GM12878 (cell line): Measurements from ENCODE around the gene HEXIM1. TPM values are rescaled to one million over a fixed set of nuclear protein-coding genes. Genes with fewer than 3 reads are reported as not detected.
A peak's percentile ranks its signal among the peaks of the same experiment; 100 is the strongest.

ENCODE experiments used
- ATAC-seq: fragments of 200-7000 bp; cut with Tn5 transposase; 3 replicates; pipeline ENCODE4 v1.9.1; 2020; ENCODE audit warnings: mild to moderate bottlenecking, moderate library complexity
- BruUV-seq: library from RNA; stranded (reverse); fragments of 400-500 nt; replicated peaks from 2 replicates; lab custom pipeline; 2021; lab: Mats Ljungman, UMichigan
- CTCF ChIA-PET: fragments of 300-600 bp; sonication (Branson Sonifier 250); formaldehyde crosslinking; extraction: SDS; loops from one replicate; lab custom pipeline; 2021; ENCODE audit warnings: inconsistent platforms; lab: Yijun Ruan, JAX
- POLR2A ChIA-PET: fragments of 350-600 bp; formaldehyde crosslinking; extraction: SDS; loops from one replicate; lab custom pipeline; 2021; ENCODE audit warnings: inconsistent platforms; lab: Charles Lee
- RAD21 ChIA-PET: fragments of 300-600 bp; sonication (Branson Sonifier 250); formaldehyde crosslinking; loops from one replicate; lab custom pipeline; 2023; ENCODE audit warnings: antibody characterized with exemption; ENCODE audit not compliant: unreplicated experiment; lab: Charles Lee
- SMC1A ChIA-PET: fragments of 300-600 bp; sonication (Branson Sonifier 250); formaldehyde crosslinking; loops from one replicate; lab custom pipeline; 2023; ENCODE audit not compliant: unreplicated experiment, uncharacterized antibody; lab: Charles Lee
- DNase-seq: peaks from one replicate; pipeline ENCODE4 v3.0.0-alpha.2; 2011; ENCODE audit warnings: low read depth, low spot score
- FAIRE-seq: peaks from 3 replicates; lab custom pipeline; 2011; peaks lifted over from hg19 to GRCh38; lab: Jason Lieb, UNC
- H2AFZ ChIP-seq: 2 replicates; pipeline ENCODE4 v1.6.0; 2011; ENCODE audit warnings: low read depth, low read length, control low read depth; ENCODE audit not compliant: control insufficient read depth
- H3K27ac ChIP-seq: 2 replicates; pipeline ENCODE4 v1.5.1; 2011; ENCODE audit warnings: control low read depth; ENCODE audit not compliant: control insufficient read depth, insufficient read depth
- H3K27me3 ChIP-seq, 2 experiments: replicated peaks in 1 of 2; 2 replicates each; pipeline versions ENCODE4 v1.6.0 to v1.6.1; 2011; ENCODE audit warnings: low read length in 1 of 2; ENCODE audit not compliant: control insufficient read depth in 2 of 2, insufficient read depth in 2 of 2
- H3K36me3 ChIP-seq, 2 experiments: 2 replicates each; pipeline ENCODE4 v1.5.1; 2011; ENCODE audit warnings: low read length in 1 of 2; ENCODE audit not compliant: control insufficient read depth in 2 of 2, insufficient read depth in 2 of 2
- H3K4me1 ChIP-seq: 2 replicates; pipeline ENCODE4 v1.6.1; 2011; ENCODE audit warnings: mild to moderate bottlenecking, low read length, moderate library complexity, mixed read lengths; ENCODE audit not compliant: control insufficient read depth, insufficient read depth
- H3K4me2 ChIP-seq: 2 replicates; pipeline ENCODE4 v1.6.0; 2011; ENCODE audit warnings: control low read depth; ENCODE audit not compliant: control insufficient read depth, insufficient read depth
- H3K4me3 ChIP-seq: fragments of 200-600 bp; sonication (generic); 2 replicates; pipeline ENCODE4 v1.5.1; 2016
- H3K79me2 ChIP-seq: 2 replicates; pipeline ENCODE4 v1.6.0; 2011; ENCODE audit warnings: low read length; ENCODE audit not compliant: control insufficient read depth, insufficient read depth
- H3K9ac ChIP-seq: 2 replicates; pipeline ENCODE4 v1.8.0; 2011; ENCODE audit warnings: low read length, control low read depth, mixed read lengths; ENCODE audit not compliant: control insufficient read depth, insufficient read depth
- H3K9me3 ChIP-seq: replicated peaks from 3 replicates; pipeline ENCODE4 v1.5.1; 2011; ENCODE audit warnings: mild to moderate bottlenecking, low read length; ENCODE audit not compliant: control insufficient read depth, insufficient read depth
- H4K20me1 ChIP-seq: 2 replicates; pipeline ENCODE4 v1.6.0; 2011; ENCODE audit not compliant: control insufficient read depth, insufficient read depth
- BACH1 ChIP-seq: fragments of 450-650 bp; IDR thresholded peaks from 2 replicates; pipeline ENCODE4 v1.6.1; 2017; ENCODE audit warnings: mild to moderate bottlenecking, borderline replicate concordance
- BCLAF1 ChIP-seq: fragments of 450-650 bp; IDR thresholded peaks from 2 replicates; pipeline ENCODE4 v1.6.1; 2017; ENCODE audit warnings: antibody characterized with exemption, mild to moderate bottlenecking, moderate library complexity
- CHD1 ChIP-seq: IDR thresholded peaks from 2 replicates; pipeline ENCODE4 v1.6.1; 2012; ENCODE audit warnings: low read depth, low read length, improper control_type of control experiment
- CREB1 ChIP-seq: IDR thresholded peaks from 2 replicates; pipeline ENCODE4 v1.6.1; 2012; ENCODE audit warnings: low read depth, mild to moderate bottlenecking, inconsistent platforms
- DPF2 ChIP-seq: fragments of 450-650 bp; IDR thresholded peaks from 2 replicates; pipeline ENCODE4 v1.6.1; 2017; ENCODE audit warnings: mild to moderate bottlenecking
- E4F1 ChIP-seq: fragments of 450-650 bp; IDR thresholded peaks from 2 replicates; pipeline ENCODE4 v1.6.1; 2018; ENCODE audit warnings: borderline replicate concordance, mild to moderate bottlenecking; ENCODE audit not compliant: partially characterized antibody
- IKZF2 ChIP-seq, 2 experiments: fragments of 450-650 bp; IDR thresholded peaks; 2 replicates each; pipeline ENCODE4 v1.6.1; 2017; ENCODE audit warnings: mild to moderate bottlenecking in 2 of 2, moderate library complexity in 2 of 2
- IRF4 ChIP-seq: IDR thresholded peaks from 2 replicates; pipeline ENCODE4 v1.6.1; 2011; ENCODE audit warnings: low read depth, low read length
- JUNB ChIP-seq: IDR thresholded peaks from 2 replicates; pipeline ENCODE4 v1.6.1; 2016; ENCODE audit warnings: antibody characterized with exemption, mild to moderate bottlenecking
- KDM1A ChIP-seq: fragments of 200-600 bp; sonication (generic); IDR thresholded peaks from 2 replicates; pipeline ENCODE4 v1.6.1; 2016; ENCODE audit warnings: borderline replicate concordance
- MEF2B ChIP-seq: fragments of 450-650 bp; IDR thresholded peaks from 2 replicates; pipeline ENCODE4 v1.6.1; 2018; ENCODE audit warnings: mild to moderate bottlenecking, moderate library complexity; ENCODE audit not compliant: partially characterized antibody, poor library complexity, severe bottlenecking
- NFIC ChIP-seq: IDR thresholded peaks from 2 replicates; pipeline ENCODE4 v1.6.1; 2012; ENCODE audit warnings: low read depth, mild to moderate bottlenecking, inconsistent platforms, low read length, moderate library complexity
- PML ChIP-seq: IDR thresholded peaks from 2 replicates; pipeline ENCODE4 v1.6.1; 2012; ENCODE audit warnings: low read length, inconsistent platforms
- POLR2AphosphoS5 ChIP-seq: IDR thresholded peaks from 2 replicates; pipeline ENCODE4 v1.6.1; 2011; ENCODE audit warnings: mild to moderate bottlenecking, low read length, inconsistent platforms
- RB1 ChIP-seq: fragments of 450-650 bp; formaldehyde crosslinking; IDR thresholded peaks from 2 replicates; pipeline ENCODE4 v1.6.1; 2017; ENCODE audit warnings: mild to moderate bottlenecking, borderline replicate concordance
- RBBP5 ChIP-seq: fragments of 200-600 bp; sonication (generic); conservative IDR thresholded peaks from 2 replicates; pipeline ENCODE4 v1.6.1; 2016
- SMC3 ChIP-seq: IDR thresholded peaks from 2 replicates; pipeline ENCODE4 v1.6.1; 2011; ENCODE audit warnings: low read length, improper control_type of control experiment, borderline replicate concordance
- USF2 ChIP-seq: IDR thresholded peaks from 2 replicates; pipeline ENCODE4 v1.6.1; 2011; ENCODE audit warnings: low read depth, low read length, improper control_type of control experiment, borderline replicate concordance
- YY1 ChIP-seq: IDR thresholded peaks from 2 replicates; pipeline ENCODE4 v1.6.1; 2011; ENCODE audit warnings: low read depth, mild to moderate bottlenecking, low read length
- WGBS: methylation state at CpG from one replicate; pipeline ENCODE4 v1.1.6; 2016; ENCODE audit warnings: low lambda C conversion rate; ENCODE audit not compliant: insufficient replicate concordance, insufficient coverage; ENCODE audit errors: missing lambda C conversion rate; 5-methylcytosine and 5-hydroxymethylcytosine counted together
- in situ Hi-C: fragments of 300-500 bp; cut with MboI; formaldehyde crosslinking; loops from 9 replicates; pipeline ENCODE4 v1.14.3; 2018; ENCODE audit warnings: mixed read lengths
- intact Hi-C: fragments of 100-400 bp; cut with micrococcal nuclease; formaldehyde crosslinking; loops from one replicate; pipeline ENCODE4 v1.14.2; 2022; ENCODE audit not compliant: unreplicated experiment
- polyA plus RNA-seq, 11 experiments: library from polyadenylated mRNA; depleted of rRNA in 4 of 11; unstranded in 6 of 11; stranded (reverse) in 5 of 11; fragments of >200 nt; fragmentation: Nextera tagmentation in 4 of 11; fragmentation: Illumina TruSeq in 1 of 11; extraction: Ambion mirVana in 4 of 11; extraction: Trizol in 1 of 11; gene quantifications; 1 replicate in 1 of 11; 2 replicates in 10 of 11; pipeline versions ENCODE4 v1.2.1 to v1.2.3, GENCODE V29; 2011 to 2016; ENCODE audit warnings: inconsistent platforms in 2 of 11, missing spikeins in 2 of 11, low read depth in 1 of 11
- total RNA-seq, 4 experiments: library from RNA; depleted of rRNA in 3 of 4; stranded (reverse); fragments of >200 nt in 3 of 4; fragmentation: Illumina TruSeq in 1 of 4; extraction: Trizol in 1 of 4; gene quantifications; 2 replicates each; pipeline versions ENCODE4 v1.2.1 to v1.2.3, GENCODE V29; 2013 to 2021

HEXIM1 gene
- total and polyA plus RNA-seq, 10 of the 15 experiments (the other 5 are each of a cell fraction or from before 2014, with no cell fraction given): 1.9 to 24.1 (median 9.0) TPM

- intact Hi-C loops (loop anchor here (1.0 to 5.0 kb wide), 2 partner anchors 82 to 179 kb away; no protein-coding TSS in a partner anchor), in situ Hi-C loops (no loop called here)
- BruUV-seq: no TSS peak
- no peak overlapping the region for H3K27ac ChIP-seq
- POLR2A ChIA-PET: no interaction called here
- SMC1A ChIA-PET: interaction anchor here (0.7 to 7.0 kb wide), 12 partner anchors 12 to 181 kb away, joined by 3 to 38 read pairs (median 4); no protein-coding TSS in a partner anchor
- no peaks in the 10 kb centered on the region for H4K20me1 ChIP-seq
- RAD21 ChIA-PET: interaction anchor here (0.9 to 3.2 kb wide), 6 partner anchors 36 to 319 kb away, joined by 3 to 26 read pairs (median 4); no protein-coding TSS in a partner anchor
- H3K4me2 ChIP-seq: no peak overlapping the region
- peaks cover 40 to 48% of the 10 kb centered on the region in 2 experiments for H3K36me3 ChIP-seq
- no peaks in the 10 kb centered on the region for H3K79me2 ChIP-seq
- H3K27me3 ChIP-seq: no peaks in the 10 kb centered on the region
- FAIRE-seq: peak; percentile 79
- no peaks in the 10 kb centered on the region for H3K4me1 ChIP-seq
- ATAC-seq: peak; percentile 100
- CTCF ChIA-PET: interaction anchor here (0.6 to 4.7 kb wide), 33 partner anchors 9 to 262 kb away, joined by 3 to 70 read pairs (median 4); partner anchors contain the start of genes ACBD4, NMT1 and PLCD3
- no peak overlapping the region for H3K9ac ChIP-seq
- WGBS: 62% methylated on average over 9 of the region's 9 CpGs
- DNase-seq: no peak
- H2AFZ ChIP-seq: no peak overlapping the region
- no peak overlapping the region for H3K4me3 ChIP-seq
- H3K9me3 ChIP-seq: no peaks in the 10 kb centered on the region
- TF ChIP-seq YY1 (peak; percentile 66), DPF2 (no peak), PML (no peak), BCLAF1 (no peak), IKZF2 (IDR thresholded peaks at IDR 0.05) (no peak), RBBP5 (no peak), USF2 (no peak), CREB1 (no peak), SMC3 (peak; percentile 79), NFIC (no peak), MEF2B (no peak), RB1 (no peak), CHD1 (no peak), JUNB (no peak), KDM1A (no peak), E4F1 (no peak), IRF4 (peak; percentile 56; the same call in 1 of the 2 replicates), BACH1 (no peak), POLR2AphosphoS5 (no peak)
These were observed 49.2 kb upstream of the HEXIM1 start for GRCh38 chr17:45098869-45099616.
